ENCODE results near the gene RBM28. TPM values are rescaled to one million over a fixed set of nuclear protein-coding genes. Genes with fewer than 3 reads are reported as not detected.
"Not testable (repeated sequence)": the region's sequence is repeated elsewhere in the genome, so short reads cannot be mapped to it uniquely, and the experiment has no call there.

RBM28 gene
- total RNA-seq, 1 experiment from 2014 or later, result 100 TPM

GRCh38 chr7:128284102-128284501 lies 59.6 kb downstream of the RBM28 start:
- DNase-seq (ENCODE audit: low spot score), result no peak
- Histone ChIP-seq H3K36me3 (ENCODE audit: insufficient read depth, low read length, poor library complexity, severe bottlenecking) (no peaks in the 10 kb centered on the region), H3K4me3 (ENCODE audit: low read depth, low read length, poor library complexity, severe bottlenecking) (no peak overlapping the region), H3K9me3 (ENCODE audit: low read depth, low read length, poor library complexity, severe bottlenecking) (no peaks in the 10 kb centered on the region), H3K27me3 (replicated peaks; ENCODE audit: insufficient read depth, low read depth, low read length, poor library complexity) (no peaks in the 10 kb centered on the region), H3K27ac (ENCODE audit: low read depth, low read length, poor library complexity, severe bottlenecking) (no peak overlapping the region), H3K4me1 (ENCODE audit: insufficient read depth, low read length, poor library complexity, severe bottlenecking) (no peaks in the 10 kb centered on the region)
- no TSS peak for BruUV-seq (replicated peaks)
- ChIA-PET POLR2A (ENCODE audit: low non-redundant PET) (no interaction called here), CTCF (no interaction called here)
- intact Hi-C loops (cut with micrococcal nuclease; ENCODE audit: unreplicated experiment), result no loop called here
- no peak for TF ChIP-seq EZH2 (IDR thresholded peaks at IDR 0.05; ENCODE audit: borderline replicate concordance, low read depth, low read length, poor library complexity, severe bottlenecking)
- TF ChIP-seq, protein P1, sequence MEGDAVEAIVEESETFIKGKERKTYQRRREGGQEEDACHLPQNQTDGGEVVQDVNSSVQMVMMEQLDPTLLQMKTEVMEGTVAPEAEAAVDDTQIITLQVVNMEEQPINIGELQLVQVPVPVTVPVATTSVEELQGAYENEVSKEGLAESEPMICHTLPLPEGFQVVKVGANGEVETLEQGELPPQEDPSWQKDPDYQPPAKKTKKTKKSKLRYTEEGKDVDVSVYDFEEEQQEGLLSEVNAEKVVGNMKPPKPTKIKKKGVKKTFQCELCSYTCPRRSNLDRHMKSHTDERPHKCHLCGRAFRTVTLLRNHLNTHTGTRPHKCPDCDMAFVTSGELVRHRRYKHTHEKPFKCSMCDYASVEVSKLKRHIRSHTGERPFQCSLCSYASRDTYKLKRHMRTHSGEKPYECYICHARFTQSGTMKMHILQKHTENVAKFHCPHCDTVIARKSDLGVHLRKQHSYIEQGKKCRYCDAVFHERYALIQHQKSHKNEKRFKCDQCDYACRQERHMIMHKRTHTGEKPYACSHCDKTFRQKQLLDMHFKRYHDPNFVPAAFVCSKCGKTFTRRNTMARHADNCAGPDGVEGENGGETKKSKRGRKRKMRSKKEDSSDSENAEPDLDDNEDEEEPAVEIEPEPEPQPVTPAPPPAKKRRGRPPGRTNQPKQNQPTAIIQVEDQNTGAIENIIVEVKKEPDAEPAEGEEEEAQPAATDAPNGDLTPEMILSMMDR (conservative IDR thresholded peaks at IDR 0.05; ENCODE audit: low read depth, low read length), result no peak

GRCh38 chr7:128281605-128282380 lies 61.9 kb downstream of the RBM28 start:
- intact Hi-C loops (cut with micrococcal nuclease; ENCODE audit: unreplicated experiment), result no loop called here
- DNase-seq (ENCODE audit: low spot score), result no peak
- H3K4me1 ChIP-seq (ENCODE audit: insufficient read depth, low read length, poor library complexity, severe bottlenecking), result no peaks in the 10 kb centered on the region
- no peak overlapping the region for H3K4me3 ChIP-seq (ENCODE audit: low read depth, low read length, poor library complexity, severe bottlenecking)
- no peaks in the 10 kb centered on the region for H3K9me3 ChIP-seq (ENCODE audit: low read depth, low read length, poor library complexity, severe bottlenecking)
- no peaks in the 10 kb centered on the region for H3K36me3 ChIP-seq (ENCODE audit: insufficient read depth, low read length, poor library complexity, severe bottlenecking)
- ChIA-PET CTCF (no interaction called here), POLR2A (ENCODE audit: low non-redundant PET) (no interaction called here)
- TF ChIP-seq EZH2 (IDR thresholded peaks at IDR 0.05; ENCODE audit: borderline replicate concordance, low read depth, low read length, poor library complexity, severe bottlenecking), result no peak
- TF ChIP-seq, protein P1 (conservative IDR thresholded peaks at IDR 0.05; ENCODE audit: low read depth, low read length), result no peak
- BruUV-seq (replicated peaks), result no TSS peak
- no peaks in the 10 kb centered on the region for H3K27me3 ChIP-seq (replicated peaks; ENCODE audit: insufficient read depth, low read depth, low read length, poor library complexity)
- no peak overlapping the region for H3K27ac ChIP-seq (ENCODE audit: low read depth, low read length, poor library complexity, severe bottlenecking)

GRCh38 chr7:128280451-128280850 lies 63.3 kb downstream of the RBM28 start:
- intact Hi-C loops (cut with micrococcal nuclease; ENCODE audit: unreplicated experiment); H3K27me3 ChIP-seq (replicated peaks; ENCODE audit: insufficient read depth, low read depth, low read length, poor library complexity); POLR2A ChIA-PET (ENCODE audit: low non-redundant PET); BruUV-seq (replicated peaks); H3K9me3 ChIP-seq (ENCODE audit: low read depth, low read length, poor library complexity, severe bottlenecking); CTCF ChIA-PET; H3K4me3 ChIP-seq (ENCODE audit: low read depth, low read length, poor library complexity, severe bottlenecking); DNase-seq (ENCODE audit: low spot score); H3K4me1 ChIP-seq (ENCODE audit: insufficient read depth, low read length, poor library complexity, severe bottlenecking); H3K36me3 ChIP-seq (ENCODE audit: insufficient read depth, low read length, poor library complexity, severe bottlenecking); H3K27ac ChIP-seq (ENCODE audit: low read depth, low read length, poor library complexity, severe bottlenecking): not testable (repeated sequence)

DNA sequence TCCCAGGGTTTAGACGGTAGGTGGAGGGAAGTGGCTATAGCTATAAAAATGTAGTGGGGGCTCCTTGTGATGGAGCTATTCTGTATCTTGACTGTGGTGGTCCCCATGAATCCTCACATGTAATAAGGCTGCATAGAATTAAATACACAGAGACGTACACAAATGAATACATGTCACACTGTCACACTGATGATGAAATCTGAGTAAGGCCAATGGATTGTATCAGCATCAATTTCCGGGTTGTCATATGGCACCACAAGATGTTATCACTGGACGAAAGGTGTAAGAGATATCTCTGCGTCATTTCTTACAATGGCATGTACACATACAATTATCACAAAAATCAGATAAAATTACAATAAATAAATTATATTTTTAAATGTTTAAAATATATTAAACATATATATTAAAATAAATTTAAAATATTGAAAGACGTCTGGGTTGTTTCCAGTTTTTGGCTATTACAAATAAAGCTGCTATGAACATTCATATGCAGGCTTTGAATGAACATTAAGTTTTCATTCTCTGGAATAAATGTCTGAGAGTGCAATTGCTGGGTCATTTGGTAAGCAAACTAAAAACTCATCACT lies 64.5 kb downstream of the RBM28 start:
- no peak overlapping the region for H3K27ac ChIP-seq (ENCODE audit: low read depth, low read length, poor library complexity, severe bottlenecking)
- CTCF ChIA-PET, result no interaction called here
- no peaks in the 10 kb centered on the region for H3K36me3 ChIP-seq (ENCODE audit: insufficient read depth, low read length, poor library complexity, severe bottlenecking)
- no peaks in the 10 kb centered on the region for H3K9me3 ChIP-seq (ENCODE audit: low read depth, low read length, poor library complexity, severe bottlenecking)
- BruUV-seq (replicated peaks), result no TSS peak
- H3K4me1 ChIP-seq (ENCODE audit: insufficient read depth, low read length, poor library complexity, severe bottlenecking), result no peaks in the 10 kb centered on the region
- no peaks in the 10 kb centered on the region for H3K27me3 ChIP-seq (replicated peaks; ENCODE audit: insufficient read depth, low read depth, low read length, poor library complexity)
- DNase-seq (ENCODE audit: low spot score), result no peak
- TF ChIP-seq, protein P1 (conservative IDR thresholded peaks at IDR 0.05; ENCODE audit: low read depth, low read length), result no peak
- no peak overlapping the region for H3K4me3 ChIP-seq (ENCODE audit: low read depth, low read length, poor library complexity, severe bottlenecking)
- intact Hi-C loops (cut with micrococcal nuclease; ENCODE audit: unreplicated experiment), result no loop called here
- POLR2A ChIA-PET (ENCODE audit: low non-redundant PET), result no interaction called here

Measured in A673 (cell line).